ENCODE results near the gene CAMP. TPM values are rescaled to one million over a fixed set of nuclear protein-coding genes. Genes with fewer than 3 reads are reported as not detected.
"Not testable (repeated sequence)": the region's sequence is repeated elsewhere in the genome, so short reads cannot be mapped to it uniquely, and the experiment has no call there.

CAMP gene
- total and polyA plus RNA-seq, 2 donors (not counting 1 experiment from before 2014, with no cell fraction given) = not detected

DNA sequence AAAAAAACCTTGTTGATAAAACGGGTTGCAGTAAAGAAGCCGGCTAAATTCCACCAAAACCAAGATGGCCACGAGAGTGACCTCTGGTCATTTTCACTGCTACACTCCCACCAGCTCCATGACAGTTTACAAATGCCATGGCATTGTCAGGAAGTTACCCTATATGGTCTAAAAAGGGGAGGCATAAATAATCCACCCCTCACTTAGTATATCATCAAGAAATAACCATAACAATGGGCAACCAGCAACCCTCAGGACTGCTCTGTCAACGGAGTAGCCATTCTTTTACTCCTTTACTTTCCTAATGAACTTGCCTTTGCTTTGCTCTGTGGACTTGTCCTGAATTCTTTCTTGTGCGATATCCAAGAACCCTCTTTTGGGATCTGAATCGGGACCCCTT, 20.7 kb upstream of the CAMP start:
- Histone ChIP-seq H3K36me3 (ENCODE audit: control insufficient read depth, insufficient read depth, low read length) (no peaks in the 10 kb centered on the region), H3K79me2 (ENCODE audit: control insufficient read depth, insufficient read depth, low read length) (no peaks in the 10 kb centered on the region), H3K27me3 (ENCODE audit: control insufficient read depth, insufficient read depth, low read length) (no peaks in the 10 kb centered on the region), H3K9ac (ENCODE audit: insufficient read depth, low read length) (no peak overlapping the region), H3K4me1 (ENCODE audit: control insufficient read depth, extremely low read depth, insufficient read depth, low read length) (no peaks in the 10 kb centered on the region), H4K20me1 (ENCODE audit: control insufficient read depth, extremely low read depth, insufficient read depth, low read length) (no peaks in the 10 kb centered on the region), H3K4me2 (ENCODE audit: extremely low read depth, insufficient read depth, low read length) (no peak overlapping the region), H3K9me3 (ENCODE audit: control insufficient read depth, insufficient read depth, low read depth, low read length) (no peaks in the 10 kb centered on the region), H2AFZ (ENCODE audit: low read length) (no peak overlapping the region), H3K27ac (ENCODE audit: insufficient read depth, low read length) (no peak overlapping the region), H3K4me3 (replicated peaks in 1 of 4; ENCODE audit: control extremely low read depth in 1 of 4, insufficient read depth in 1 of 4, low read depth in 3 of 4, low read length in 4 of 4) (no peak overlapping the region)
- peak in 1 of 2 donors; percentile 12 for DNase-seq (ENCODE audit: low read depth in 2 of 2)
- no peak for TF ChIP-seq EZH2 (IDR thresholded peaks at IDR 0.05; ENCODE audit: low read length, missing control alignments)
- TF ChIP-seq, protein P1, sequence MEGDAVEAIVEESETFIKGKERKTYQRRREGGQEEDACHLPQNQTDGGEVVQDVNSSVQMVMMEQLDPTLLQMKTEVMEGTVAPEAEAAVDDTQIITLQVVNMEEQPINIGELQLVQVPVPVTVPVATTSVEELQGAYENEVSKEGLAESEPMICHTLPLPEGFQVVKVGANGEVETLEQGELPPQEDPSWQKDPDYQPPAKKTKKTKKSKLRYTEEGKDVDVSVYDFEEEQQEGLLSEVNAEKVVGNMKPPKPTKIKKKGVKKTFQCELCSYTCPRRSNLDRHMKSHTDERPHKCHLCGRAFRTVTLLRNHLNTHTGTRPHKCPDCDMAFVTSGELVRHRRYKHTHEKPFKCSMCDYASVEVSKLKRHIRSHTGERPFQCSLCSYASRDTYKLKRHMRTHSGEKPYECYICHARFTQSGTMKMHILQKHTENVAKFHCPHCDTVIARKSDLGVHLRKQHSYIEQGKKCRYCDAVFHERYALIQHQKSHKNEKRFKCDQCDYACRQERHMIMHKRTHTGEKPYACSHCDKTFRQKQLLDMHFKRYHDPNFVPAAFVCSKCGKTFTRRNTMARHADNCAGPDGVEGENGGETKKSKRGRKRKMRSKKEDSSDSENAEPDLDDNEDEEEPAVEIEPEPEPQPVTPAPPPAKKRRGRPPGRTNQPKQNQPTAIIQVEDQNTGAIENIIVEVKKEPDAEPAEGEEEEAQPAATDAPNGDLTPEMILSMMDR (conservative IDR thresholded peaks at IDR 0.05 in 1 of 2, IDR thresholded peaks at IDR 0.05 in 1 of 2; ENCODE audit: low read depth in 1 of 2, low read length in 2 of 2) = no peak

DNA sequence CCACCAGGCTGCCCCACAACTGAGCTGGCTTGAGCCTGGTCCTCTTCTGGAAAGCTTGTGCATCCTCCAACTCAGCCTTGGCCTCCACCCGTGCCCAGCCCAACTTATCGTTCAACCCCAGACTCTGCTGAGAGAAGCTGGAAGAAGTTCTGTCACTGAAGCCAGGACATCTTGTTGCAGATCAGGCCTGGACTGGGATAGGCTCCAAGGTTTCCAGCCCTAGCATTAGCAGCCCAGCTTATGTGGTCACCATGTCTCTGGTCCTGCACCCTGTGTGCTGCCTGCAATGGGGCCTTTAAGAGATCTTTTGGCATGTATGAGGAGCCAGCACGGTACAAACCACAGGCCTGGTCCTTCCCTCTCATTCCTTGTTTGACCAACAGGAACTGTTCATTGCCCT, 15.2 kb upstream of the CAMP start:
- TF ChIP-seq, protein P1 (conservative IDR thresholded peaks at IDR 0.05 in 1 of 2, IDR thresholded peaks at IDR 0.05 in 1 of 2; ENCODE audit: low read depth in 1 of 2, low read length in 2 of 2) = no peak
- no peak overlapping the region for H3K4me2 ChIP-seq (ENCODE audit: extremely low read depth, insufficient read depth, low read length)

DNA sequence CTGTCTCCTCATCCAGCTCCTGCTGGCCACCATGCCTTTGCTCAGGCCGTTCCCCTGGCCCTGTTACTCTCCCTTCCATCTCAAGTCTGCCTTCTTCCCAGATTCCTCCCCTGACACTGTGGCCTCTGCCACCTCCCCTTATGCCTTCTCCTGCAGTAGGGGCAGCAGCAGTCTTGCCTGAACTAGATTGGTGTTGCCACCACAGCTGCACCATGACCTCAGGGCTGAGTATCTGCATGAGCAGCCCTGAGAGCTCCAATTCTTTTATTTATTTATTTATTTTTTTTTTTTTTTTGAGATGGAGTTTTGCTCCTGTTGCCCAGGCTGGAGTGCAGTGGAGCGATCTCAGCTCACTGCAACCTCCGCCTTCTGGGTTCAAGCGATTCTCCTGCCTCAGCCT, 13.8 kb upstream of the CAMP start:
- H3K9me3 ChIP-seq (ENCODE audit: control insufficient read depth, insufficient read depth, low read depth, low read length) = no peaks in the 10 kb centered on the region
- H4K20me1 ChIP-seq (ENCODE audit: control insufficient read depth, extremely low read depth, insufficient read depth, low read length) = no peaks in the 10 kb centered on the region
- H3K4me2 ChIP-seq (ENCODE audit: extremely low read depth, insufficient read depth, low read length) = no peak overlapping the region
- H3K36me3 ChIP-seq (ENCODE audit: control insufficient read depth, insufficient read depth, low read length) = no peaks in the 10 kb centered on the region
- DNase-seq (ENCODE audit: low read depth in 2 of 2) = no peak
- H3K79me2 ChIP-seq (ENCODE audit: control insufficient read depth, insufficient read depth, low read length) = no peaks in the 10 kb centered on the region
- no peak overlapping the region for H2AFZ ChIP-seq (ENCODE audit: low read length)
- no peak overlapping the region for H3K9ac ChIP-seq (ENCODE audit: insufficient read depth, low read length)
- H3K27ac ChIP-seq (ENCODE audit: insufficient read depth, low read length) = no peak overlapping the region
- no peak overlapping the region for H3K4me3 ChIP-seq (replicated peaks in 1 of 4; ENCODE audit: control extremely low read depth in 1 of 4, insufficient read depth in 1 of 4, low read depth in 3 of 4, low read length in 4 of 4)
- no peak for TF ChIP-seq EZH2 (IDR thresholded peaks at IDR 0.05; ENCODE audit: low read length, missing control alignments)
- TF ChIP-seq, protein P1 (conservative IDR thresholded peaks at IDR 0.05 in 1 of 2, IDR thresholded peaks at IDR 0.05 in 1 of 2; ENCODE audit: low read depth in 1 of 2, low read length in 2 of 2) = no peak
- no peaks in the 10 kb centered on the region for H3K27me3 ChIP-seq (ENCODE audit: control insufficient read depth, insufficient read depth, low read length)
- H3K4me1 ChIP-seq (ENCODE audit: control insufficient read depth, extremely low read depth, insufficient read depth, low read length) = no peaks in the 10 kb centered on the region

More for the DNA sequence above, 15.2 kb upstream of the CAMP start:
- H3K36me3 ChIP-seq (ENCODE audit: control insufficient read depth, insufficient read depth, low read length) = no peaks in the 10 kb centered on the region
- no peaks in the 10 kb centered on the region for H3K4me1 ChIP-seq (ENCODE audit: control insufficient read depth, extremely low read depth, insufficient read depth, low read length)
- no peak for DNase-seq (ENCODE audit: low read depth in 2 of 2)
- no peak overlapping the region for H2AFZ ChIP-seq (ENCODE audit: low read length)
- no peak overlapping the region for H3K4me3 ChIP-seq (replicated peaks in 1 of 4; ENCODE audit: control extremely low read depth in 1 of 4, insufficient read depth in 1 of 4, low read depth in 3 of 4, low read length in 4 of 4)
- H4K20me1 ChIP-seq (ENCODE audit: control insufficient read depth, extremely low read depth, insufficient read depth, low read length) = no peaks in the 10 kb centered on the region
- H3K27ac ChIP-seq (ENCODE audit: insufficient read depth, low read length) = no peak overlapping the region
- no peaks in the 10 kb centered on the region for H3K9me3 ChIP-seq (ENCODE audit: control insufficient read depth, insufficient read depth, low read depth, low read length)
- no peaks in the 10 kb centered on the region for H3K79me2 ChIP-seq (ENCODE audit: control insufficient read depth, insufficient read depth, low read length)
- H3K9ac ChIP-seq (ENCODE audit: insufficient read depth, low read length) = no peak overlapping the region
- no peaks in the 10 kb centered on the region for H3K27me3 ChIP-seq (ENCODE audit: control insufficient read depth, insufficient read depth, low read length)

DNA sequence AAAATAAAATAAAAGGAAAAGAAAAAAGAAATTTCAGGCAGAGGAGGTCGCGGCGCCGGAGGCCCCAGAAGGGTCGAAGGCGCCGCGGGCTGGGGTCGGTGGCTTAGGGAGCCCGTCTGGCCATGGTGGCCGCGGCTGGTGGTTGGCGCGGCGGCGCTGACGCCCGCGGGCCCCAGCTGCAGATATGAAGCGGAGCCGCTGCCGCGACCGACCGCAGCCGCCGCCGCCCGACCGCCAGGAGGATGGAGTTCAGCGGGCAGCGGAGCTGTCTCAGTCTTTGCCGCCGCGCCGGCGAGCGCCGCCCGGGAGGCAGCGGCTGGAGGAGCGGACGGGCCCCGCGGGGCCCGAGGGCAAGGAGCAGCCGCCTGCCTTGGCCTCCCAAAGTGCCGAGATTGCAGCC, 12.8 kb upstream of the CAMP start:
- H3K9me3 ChIP-seq (ENCODE audit: control insufficient read depth, insufficient read depth, low read depth, low read length); H3K27ac ChIP-seq (ENCODE audit: insufficient read depth, low read length); H4K20me1 ChIP-seq (ENCODE audit: control insufficient read depth, extremely low read depth, insufficient read depth, low read length); H3K4me2 ChIP-seq (ENCODE audit: extremely low read depth, insufficient read depth, low read length); H3K4me3 ChIP-seq (replicated peaks in 1 of 4; ENCODE audit: control extremely low read depth in 1 of 4, insufficient read depth in 1 of 4, low read depth in 3 of 4, low read length in 4 of 4); DNase-seq (ENCODE audit: low read depth in 2 of 2); H3K4me1 ChIP-seq (ENCODE audit: control insufficient read depth, extremely low read depth, insufficient read depth, low read length); H3K79me2 ChIP-seq (ENCODE audit: control insufficient read depth, insufficient read depth, low read length); H3K36me3 ChIP-seq (ENCODE audit: control insufficient read depth, insufficient read depth, low read length); H3K9ac ChIP-seq (ENCODE audit: insufficient read depth, low read length); H3K27me3 ChIP-seq (ENCODE audit: control insufficient read depth, insufficient read depth, low read length); H2AFZ ChIP-seq (ENCODE audit: low read length): not testable (repeated sequence)

GRCh38 chr3:48211776-48212175, 11.5 kb upstream of the CAMP start:
- H3K9ac ChIP-seq (ENCODE audit: insufficient read depth, low read length); H2AFZ ChIP-seq (ENCODE audit: low read length); DNase-seq (ENCODE audit: low read depth in 2 of 2); H3K4me2 ChIP-seq (ENCODE audit: extremely low read depth, insufficient read depth, low read length); H3K36me3 ChIP-seq (ENCODE audit: control insufficient read depth, insufficient read depth, low read length); H3K4me1 ChIP-seq (ENCODE audit: control insufficient read depth, extremely low read depth, insufficient read depth, low read length); H4K20me1 ChIP-seq (ENCODE audit: control insufficient read depth, extremely low read depth, insufficient read depth, low read length); H3K27ac ChIP-seq (ENCODE audit: insufficient read depth, low read length); H3K9me3 ChIP-seq (ENCODE audit: control insufficient read depth, insufficient read depth, low read depth, low read length); H3K79me2 ChIP-seq (ENCODE audit: control insufficient read depth, insufficient read depth, low read length); H3K4me3 ChIP-seq (replicated peaks in 1 of 4; ENCODE audit: control extremely low read depth in 1 of 4, insufficient read depth in 1 of 4, low read depth in 3 of 4, low read length in 4 of 4): not testable (repeated sequence)
- H3K27me3 ChIP-seq (ENCODE audit: control insufficient read depth, insufficient read depth, low read length) = peaks cover 13% of the 10 kb centered on the region
